HPDE6-E6E7 (cell line): Measurements from ENCODE around the gene NDUFA11.

Experiments used
- DNase-seq: peaks from one replicate; pipeline ENCODE4 v3.0.0; 2011; ENCODE audit warnings: missing footprints; ENCODE audit errors: extremely low spot score

NDUFA11 gene

DNA sequence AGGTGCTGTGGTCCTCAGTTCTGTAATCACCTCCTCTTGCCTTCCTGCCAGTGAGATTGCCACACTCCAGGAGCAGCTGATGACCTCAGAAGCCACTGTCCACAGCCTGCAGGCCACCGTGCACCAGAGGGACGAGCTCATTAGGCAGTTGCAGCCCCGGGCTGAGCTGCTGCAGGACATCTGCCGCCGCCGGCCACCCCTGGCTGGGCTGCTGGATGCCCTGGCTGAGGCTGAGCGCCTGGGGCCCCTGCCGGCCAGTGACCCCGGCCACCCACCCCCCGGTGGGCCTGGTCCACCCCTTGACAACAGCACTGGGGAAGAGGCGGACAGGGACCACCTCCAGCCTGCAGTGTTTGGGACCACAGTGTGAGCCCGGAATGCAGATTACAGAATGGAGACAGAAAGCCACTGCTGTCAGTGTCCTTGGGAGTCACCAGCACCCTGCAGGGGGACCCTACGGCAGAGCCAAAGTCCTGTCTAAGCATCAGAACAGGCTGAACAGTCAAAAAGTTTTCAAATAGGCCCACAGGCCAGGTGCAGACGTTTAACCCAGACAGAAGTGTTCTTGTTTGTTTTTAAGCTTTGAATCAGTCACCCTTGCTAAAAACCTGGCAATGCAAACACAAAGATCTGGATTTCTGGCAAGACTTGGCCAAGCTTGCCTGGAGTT is 5.3 kb upstream of the NDUFA11 start:
- DNase-seq, result no peak

DNA sequence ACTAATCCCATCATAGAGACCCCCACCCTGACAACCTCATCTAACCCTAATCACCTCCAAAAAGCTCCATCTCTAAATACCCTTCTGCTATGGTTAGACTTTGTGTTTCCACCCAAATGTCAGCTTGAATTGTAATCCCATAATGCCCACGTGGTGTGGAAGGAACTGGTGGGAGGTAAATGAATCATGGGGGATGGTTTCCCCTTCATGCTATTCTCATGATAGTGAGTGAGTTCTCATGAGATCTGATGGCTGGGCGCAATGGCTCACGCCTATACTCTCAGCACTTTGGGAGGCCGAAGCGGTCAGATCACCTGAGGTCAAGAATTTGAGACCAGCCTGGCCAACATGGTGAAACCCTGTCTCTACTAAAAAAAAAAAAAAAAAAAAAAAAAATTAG is 3.7 kb upstream of the NDUFA11 start:
- DNase-seq, result no peak

DNA sequence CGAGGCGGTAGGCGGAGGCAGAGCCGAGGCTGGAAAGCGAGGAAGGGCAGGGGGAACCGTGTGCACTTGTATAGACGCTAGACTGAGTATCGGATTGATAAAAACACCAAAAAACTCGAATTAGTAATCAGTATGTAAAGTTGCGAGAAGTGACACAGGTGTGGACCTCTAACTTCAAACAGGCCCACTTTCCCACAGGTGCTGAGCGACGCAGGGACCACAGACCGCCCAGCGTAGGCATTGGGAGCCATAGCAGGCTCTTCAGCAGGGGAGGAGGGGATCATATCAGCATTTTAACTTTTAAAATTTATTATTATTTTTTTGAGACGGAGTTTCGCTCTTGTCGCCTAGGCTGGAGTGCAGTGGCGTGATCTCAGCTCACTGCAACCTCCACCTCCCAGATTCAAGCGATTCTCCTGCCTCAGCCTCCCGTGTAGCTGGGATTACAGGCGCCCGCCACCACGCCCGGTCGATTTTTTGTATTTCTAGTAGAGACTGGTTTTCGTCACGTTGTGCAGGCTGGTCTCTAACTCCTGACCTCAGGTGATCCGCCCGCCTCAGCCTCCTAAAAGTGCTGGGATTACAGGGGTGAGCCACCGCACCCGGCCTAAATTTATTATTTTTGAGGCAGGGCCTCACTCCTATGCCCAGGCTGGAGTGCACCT is 1.7 kb upstream of the NDUFA11 start:
- no peak for DNase-seq

DNA sequence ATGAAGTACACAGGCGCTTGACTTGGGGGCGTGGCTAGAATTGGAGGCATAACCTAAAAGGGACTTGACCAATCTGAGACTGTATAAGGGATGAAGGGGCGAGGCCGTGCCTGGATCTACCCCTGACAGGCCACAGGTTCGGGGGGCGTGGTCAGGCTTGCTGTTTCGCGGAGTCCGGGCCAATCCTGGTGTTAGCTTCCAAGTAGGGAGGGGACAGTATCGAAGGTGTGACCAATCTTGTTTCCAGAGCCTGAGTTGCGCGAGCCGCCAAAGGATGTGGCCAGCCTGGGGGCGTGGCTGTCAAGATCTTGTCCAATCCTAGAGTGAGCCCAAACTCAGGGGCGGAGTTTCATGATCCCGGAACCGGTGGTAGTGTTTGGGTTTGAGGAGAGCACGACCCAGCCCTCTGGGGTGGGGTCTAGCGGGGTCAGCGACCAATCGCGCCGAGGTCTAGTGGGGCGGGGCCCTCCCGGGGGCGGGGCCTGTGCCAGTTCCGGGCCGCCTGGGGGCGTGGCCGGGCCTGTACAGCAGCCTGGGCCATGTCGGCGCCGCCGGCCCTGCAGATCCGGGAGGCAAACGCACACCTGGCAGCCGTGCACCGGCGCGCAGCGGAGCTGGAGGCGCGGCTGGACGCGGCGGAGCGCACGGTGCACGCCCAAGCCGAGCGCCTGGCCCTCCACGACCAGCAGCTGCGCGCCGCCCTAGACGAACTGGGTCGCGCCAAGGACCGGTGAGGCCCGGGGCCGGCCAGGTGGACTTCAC is 943 bp upstream of the NDUFA11 start, which contains the start of gene VMAC:
VMAC (plus strand) TSS at position 521 of the 762 bp plus-strand sequence; CDS start at position 540, 19 bp downstream.
- peak; percentile 99 for DNase-seq

DNA sequence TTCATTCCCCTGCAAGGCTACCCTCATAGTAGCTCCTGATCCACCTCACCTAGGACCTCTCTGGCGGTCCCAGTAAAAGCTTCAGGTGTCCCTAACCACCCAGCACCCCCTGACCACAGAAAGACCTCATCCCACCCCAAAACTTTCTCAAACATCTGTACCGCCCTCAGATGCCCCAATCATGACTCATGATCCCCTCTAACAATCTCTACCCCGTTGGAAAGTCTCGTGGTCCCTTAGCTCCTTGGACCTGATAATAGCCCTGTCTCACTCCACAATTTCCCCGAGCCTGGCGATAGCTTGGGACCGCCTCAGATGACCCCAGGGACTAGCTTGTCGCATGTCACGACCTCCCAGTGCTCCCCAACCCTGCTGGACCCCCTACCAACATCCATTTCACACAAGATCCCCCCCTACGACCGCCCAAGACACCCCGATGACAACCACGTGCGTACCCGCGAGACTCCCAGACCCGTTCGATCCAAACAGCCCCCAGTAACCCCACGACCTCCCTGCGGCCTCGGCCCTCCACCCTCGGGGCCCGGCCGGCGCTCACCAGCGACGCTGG is 450 bp downstream of the NDUFA11 start:
- DNase-seq, result no peak

DNA sequence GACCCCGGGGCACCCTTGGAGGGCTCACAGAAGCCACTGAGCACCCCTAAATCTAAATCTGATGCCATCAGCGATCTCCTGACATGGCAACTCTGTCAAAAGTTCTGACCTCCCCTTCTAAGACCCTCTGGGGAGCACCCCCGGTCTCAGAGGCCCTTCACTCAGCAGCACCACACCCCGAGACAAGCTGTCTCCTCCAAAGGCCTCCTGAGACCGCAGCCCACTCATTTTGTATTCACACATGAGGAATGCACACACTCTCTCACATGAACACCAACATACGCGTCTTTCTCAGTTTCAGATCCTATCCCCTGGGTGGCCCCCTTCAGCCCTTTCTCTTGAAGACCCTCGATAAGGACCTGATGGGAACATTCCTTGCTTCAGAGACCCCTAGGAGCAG is 2.6 kb downstream of the NDUFA11 start:
- no peak for DNase-seq

DNA sequence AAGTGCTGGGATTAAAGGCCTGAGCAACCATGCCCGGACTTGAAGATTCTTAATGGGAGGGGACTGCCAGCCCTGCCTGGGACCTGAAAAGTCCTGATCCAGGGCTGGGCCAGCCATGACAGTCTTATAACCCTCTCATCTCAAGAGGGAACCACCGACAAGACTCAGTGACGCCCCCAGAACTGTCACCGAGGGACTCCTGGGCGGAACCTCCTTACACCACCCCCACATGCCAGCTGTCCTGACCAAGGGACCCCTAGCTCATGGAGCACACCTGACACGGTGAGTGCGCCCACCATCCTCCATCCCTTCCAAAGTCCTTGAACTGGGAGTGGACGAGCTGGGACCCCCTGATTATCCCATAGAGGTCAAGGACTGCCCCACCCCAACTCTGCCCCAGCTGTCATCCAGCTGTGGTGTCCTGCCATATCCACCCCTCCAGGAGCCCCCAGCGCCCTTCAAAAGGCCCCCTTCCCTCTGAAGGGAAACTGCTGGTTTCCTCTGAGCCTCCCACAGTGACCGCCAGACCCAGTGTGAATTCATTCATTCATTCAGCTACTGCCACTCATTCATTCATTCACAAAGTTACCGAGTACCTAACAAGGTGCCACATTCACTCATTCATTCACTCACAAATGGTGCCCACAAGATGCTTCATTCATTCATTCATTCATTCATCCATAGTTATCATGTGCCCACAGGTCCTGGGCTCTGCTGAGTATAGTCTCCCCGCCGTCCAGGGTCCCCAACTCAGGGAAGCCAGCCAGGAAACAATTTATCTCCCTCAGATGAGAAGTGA is 3.7 kb downstream of the NDUFA11 start:
- DNase-seq, result no peak

DNA sequence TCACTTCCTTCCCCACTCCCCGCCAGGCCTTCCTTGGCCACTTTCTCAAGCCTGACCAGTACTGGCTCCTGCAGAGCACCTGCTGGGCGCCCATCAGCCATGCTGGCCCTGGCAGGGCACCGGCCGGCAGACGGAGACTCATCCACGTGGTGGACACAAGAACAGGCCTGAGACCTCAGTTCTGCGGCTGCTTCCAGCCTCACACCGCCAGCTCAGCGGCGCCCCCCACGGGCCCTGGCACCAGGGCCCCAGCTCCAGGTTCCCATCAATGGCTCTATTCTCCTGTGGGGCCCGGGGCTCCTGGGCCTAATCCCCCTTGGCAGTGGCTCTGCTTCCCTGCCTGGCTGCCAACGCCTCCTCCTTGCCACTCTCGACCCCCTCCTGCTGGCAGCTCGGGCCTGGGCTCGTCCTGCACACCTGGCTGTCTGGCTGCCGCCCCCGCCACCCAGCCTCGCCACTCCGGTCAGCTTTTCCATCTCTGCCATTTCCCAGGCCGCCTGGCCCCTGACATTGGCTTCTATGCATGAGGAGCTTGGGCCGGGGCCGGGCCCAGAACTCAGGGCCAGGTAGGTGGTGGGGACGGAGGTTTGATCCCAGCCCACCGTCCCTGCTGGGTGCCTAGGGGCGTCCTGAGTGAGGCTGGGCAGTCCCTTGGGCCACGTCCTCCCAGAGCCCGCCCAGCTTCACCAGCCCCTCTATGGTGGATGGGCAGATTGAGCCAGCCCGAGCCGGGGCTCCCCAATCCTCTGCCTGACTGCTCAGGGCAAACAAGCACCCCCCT is 6.2 kb downstream of the NDUFA11 start:
- DNase-seq, result no peak

DNA sequence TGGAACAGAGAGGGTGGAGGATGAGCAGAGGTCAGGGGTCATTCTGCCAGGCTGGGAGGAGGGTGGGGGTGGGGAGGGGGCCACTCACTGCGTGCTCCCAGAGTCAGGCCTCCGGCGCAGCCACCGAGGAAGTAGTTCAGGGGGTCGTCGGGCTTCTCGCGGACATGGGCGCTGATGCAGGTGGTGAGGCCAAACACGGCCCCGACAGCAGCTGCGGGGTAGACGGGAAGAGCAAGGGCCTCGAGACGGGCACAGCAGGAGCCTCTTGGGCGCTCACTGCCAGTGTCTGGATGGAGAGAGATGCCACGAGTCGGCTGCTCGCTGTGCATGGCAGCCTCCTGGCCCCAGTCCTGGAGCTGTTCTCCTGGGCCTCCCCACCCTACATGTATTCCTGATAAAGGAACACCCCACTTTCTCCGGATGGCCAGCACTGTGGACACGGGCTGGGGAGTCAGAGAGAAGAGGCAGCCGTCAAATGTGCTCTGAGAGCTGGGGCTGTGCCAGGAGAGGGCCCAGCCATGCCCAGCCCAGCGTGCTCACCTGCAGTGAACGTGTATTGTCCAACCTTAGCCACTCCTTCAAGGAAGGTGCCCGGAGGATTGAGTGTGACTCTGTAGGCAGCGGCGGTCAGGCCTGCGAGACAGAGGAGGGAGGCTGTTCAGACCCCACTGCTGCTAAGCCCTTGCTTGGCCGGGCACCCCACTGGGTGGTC is 7.1 kb downstream of the NDUFA11 start:
- DNase-seq, result no peak

DNA sequence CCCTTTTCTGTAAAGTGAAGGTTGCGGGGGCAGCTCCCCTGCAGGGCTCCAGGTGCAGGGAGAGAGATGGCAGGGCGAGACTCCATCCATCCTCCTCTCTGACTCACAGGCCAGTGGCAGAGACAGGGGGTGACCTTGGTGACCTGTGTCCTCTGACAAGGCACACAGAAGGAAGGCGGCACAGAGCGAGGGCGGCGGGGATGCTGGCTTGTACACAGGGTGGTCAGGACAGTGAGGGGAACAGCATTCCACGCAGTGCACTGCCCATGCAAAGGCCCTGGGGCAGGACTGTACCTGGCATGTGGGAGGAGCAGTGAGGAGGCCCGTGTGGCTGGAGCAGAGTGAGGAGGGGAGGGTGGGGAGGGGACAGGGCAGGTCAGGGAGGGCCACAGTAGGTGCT is 7.7 kb downstream of the NDUFA11 start:
- no peak for DNase-seq

DNA sequence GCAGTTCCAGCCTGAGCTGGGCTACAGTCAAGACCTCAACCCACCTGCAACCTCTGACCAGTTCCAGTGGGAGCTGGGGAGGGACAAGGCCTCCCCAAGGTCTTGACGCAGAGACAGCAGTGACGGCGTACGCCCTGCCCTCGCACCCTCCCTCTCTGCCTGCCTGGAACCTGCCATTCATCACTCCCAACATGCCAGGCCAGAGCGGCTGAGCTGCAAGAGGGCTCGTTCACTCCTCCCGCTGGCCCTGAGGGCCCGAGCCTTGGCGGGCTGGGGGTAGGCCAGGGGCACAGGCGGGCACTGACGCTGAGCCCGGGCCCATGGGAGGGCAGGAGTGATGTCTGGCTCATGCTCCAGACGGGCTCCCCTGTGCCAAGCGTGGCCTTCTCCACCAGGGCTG is 8.2 kb downstream of the NDUFA11 start:
- DNase-seq, result no peak

DNA sequence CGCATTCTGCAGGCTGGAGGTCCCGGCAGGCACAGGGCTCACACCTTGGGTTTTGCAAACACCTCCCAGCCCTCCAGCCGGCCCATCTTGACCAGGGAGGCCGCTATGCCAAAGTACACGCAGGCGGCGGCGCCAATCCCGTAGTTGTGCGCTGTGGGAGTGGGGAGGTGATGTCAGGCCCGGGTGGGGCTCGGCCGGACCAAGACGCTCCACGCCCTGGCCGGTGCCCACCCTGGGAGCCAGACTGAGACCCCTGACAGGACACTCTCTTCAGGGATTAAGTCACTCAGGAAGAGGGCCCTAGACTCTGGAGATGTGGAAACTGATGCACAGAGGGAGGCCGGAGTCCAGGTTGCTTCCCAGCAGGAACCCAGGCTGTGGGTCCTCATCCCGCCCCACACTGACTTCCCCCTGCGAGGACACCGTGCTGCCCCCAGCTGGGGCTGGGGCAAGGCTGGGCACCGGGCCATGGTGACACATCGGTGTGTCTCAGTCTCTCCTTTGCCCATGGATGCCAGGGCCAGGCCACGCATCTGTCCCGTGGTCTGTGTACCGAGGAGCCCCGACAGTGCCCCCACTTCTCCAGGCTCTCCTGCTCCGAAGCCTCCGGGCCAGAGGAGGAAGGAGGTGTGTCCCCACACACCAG is 8.8 kb downstream of the NDUFA11 start:
- DNase-seq, result no peak

DNA sequence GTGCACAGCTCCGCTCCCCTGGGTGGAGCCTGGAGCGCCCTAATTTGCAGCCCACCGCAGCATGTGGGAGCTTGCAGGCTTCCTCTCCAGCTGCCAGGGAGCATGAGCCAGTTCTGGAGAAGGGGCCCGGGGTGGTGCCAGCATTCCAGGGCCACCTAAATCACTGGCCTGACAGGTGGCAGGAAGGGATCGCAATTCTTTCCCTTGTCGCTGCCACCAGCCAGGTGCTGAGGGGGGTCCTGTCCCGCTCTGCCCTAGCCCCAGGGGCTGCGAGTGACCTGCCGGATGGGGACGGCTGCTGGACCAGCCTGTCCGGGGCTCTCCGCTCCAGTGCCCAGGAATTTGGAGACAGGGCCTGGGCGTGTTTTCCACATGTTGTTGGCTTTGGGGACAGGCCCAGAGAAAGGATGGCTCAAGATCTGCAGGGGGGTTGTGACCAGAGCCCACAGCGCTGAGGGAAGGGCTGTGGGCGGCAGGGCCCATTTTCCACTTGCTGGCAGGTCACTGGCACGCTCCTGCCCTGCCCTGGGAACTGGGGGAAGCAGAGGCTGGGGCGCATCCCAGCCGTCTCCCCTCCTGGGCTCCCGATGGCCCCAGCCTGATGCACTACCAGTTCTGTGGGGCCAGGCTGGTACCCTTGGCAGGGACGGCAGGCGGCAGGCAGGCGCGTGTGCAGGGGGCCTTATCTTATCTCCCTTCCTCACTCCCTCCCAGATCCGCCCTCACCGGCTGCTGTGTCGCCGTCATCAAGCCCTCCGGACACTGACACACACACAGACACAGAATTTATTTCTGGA is 9.5 kb downstream of the NDUFA11 start:
- no peak for DNase-seq

DNA sequence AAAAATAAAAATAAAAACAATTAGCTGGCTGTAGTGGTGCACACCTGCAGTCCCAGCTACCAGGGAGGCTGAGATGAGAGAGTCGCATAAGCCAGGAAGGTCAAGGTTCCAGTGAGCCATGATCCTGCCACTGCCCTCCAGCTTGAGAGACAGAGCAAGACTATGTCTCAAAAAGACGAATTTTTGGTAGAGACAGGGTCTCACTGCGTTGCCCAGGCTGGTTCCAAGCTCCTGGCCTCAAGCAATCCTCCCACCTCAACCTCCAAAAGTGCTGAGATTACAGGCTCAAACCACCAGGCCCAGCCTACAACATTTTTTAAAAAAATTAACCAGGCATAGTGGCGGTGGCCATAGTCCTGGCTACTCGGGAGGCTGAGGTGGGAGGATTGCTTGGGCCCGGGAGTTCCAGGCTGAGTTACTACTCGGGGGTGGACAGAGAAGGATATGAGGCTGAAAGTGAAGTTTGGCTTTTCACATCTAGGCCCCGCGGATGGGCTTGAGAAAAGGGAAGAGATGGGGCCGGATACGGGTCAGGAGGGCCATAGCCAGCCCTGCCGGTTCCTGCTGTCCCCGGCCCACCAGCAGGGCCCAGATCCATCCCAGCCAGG is 10.2 kb downstream of the NDUFA11 start:
- DNase-seq, result no peak

DNA sequence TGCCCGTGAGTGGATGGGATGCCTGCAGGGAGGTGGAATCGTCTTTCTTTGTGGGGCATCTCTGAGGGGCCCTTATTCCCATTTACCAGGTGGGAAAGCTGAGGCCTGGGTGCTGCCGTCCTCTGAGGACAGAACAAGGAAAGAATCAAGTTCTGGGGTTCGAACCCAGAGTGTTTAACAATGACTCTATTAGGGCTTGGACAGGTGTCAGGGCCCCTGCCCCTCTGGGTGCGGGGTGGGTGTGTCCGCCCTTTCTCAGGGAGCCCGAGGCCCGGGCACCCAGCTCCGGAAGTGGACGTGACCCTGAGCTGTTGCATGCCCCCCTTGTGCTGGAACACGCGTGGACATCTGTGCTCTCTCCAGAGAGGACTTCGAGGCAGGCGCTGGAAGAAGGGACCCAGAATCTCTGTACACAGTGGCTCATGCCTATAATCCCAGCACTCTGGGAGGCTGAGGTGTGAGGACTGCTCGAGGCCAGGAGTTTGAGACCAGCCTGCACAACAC is 10.8 kb downstream of the NDUFA11 start:
- DNase-seq, result no peak

DNA sequence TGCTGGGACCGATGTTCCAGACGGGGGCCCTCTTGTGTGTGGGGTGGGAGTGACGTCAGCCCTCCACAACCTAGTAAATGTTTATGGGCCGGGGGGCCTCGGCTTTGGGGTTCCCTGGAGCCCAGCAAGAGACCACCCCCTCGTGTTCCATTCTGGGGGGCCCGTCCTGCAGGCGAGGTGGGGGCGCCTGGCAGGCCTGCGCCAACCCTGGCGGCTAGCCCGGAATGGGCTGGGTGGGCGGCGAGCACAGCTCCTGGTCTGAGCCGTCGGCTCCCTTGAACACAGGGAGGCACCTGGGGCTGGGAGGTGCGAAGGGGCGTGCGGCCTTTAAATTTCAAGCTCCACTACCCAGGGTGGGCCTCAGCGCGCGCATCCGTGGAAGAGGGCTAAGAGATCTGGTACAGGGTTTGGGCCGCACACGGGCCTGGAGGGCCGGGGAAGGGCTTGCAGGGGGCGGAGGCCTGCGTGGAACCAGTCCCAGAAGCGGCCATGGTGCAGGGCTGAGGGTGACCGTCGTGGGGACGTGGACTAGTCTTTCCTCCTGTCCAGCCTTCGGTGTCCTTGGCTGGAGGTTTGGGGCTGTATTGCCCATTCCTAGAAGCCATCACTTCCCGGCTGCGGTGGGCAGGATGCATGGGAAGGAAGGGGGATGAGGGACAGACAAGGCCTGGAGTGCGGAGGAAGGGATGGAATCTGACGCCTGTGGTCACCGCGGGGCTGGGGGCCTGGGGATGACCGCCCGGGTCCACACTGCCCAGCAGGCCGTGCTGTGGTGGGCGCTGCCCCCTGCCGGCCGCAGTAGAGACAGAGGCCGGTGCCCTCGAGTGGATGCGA is 11.4 kb downstream of the NDUFA11 start:
- DNase-seq, result no peak

DNA sequence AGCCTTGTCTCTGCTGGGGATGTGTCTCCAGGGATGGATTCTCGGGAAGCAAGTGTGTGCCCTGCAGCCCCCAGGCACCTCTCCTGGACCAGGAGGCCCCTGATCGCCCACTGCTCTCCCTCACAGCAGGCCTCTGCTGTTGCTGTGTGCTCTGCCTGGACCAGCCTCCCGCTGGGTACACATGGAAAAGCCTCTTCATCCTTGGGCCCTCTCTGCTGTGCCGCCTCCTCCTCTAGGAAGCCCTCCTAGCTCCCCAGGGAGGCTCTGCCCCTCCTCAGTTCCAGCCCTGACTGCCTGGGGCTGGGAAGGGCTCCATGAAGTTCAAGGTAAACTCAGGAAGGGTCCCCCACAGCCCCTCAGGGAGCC is 12.0 kb downstream of the NDUFA11 start:
- no peak for DNase-seq
